Hepatocyte (in vitro differentiated cells): ENCODE data around the gene GRK4.
"Not testable (repeated sequence)": the region's sequence is repeated elsewhere in the genome, so short reads cannot be mapped to it uniquely, and the experiment has no call there.

ENCODE experiments used
- CTCF ChIP-seq: fragments of 200-600 bp; sonication (generic); IDR thresholded peaks from 2 replicates; pipeline ENCODE4 v1.5.1; 2016; ENCODE audit warnings: antibody characterized with exemption, mild to moderate bottlenecking; ENCODE audit not compliant: poor library complexity
- EZH2phosphoT487 ChIP-seq: fragments of 200-600 bp; sonication (generic); IDR thresholded peaks from one replicate; pipeline ENCODE4 v1.6.1; 2018; ENCODE audit warnings: antibody characterized with exemption, mild to moderate bottlenecking, low read depth, moderate library complexity; ENCODE audit not compliant: unreplicated experiment, severe bottlenecking

- not testable (repeated sequence) for TF ChIP-seq EZH2phosphoT487, CTCF
These were observed 20.3 kb downstream of the GRK4 start for GRCh38 chr4:2983715-2984114.
